Ectodermal cell (in vitro differentiated cells): ENCODE data around the gene ATP1A4.

ENCODE experiments used
- H3K27ac ChIP-seq: 2 replicates; pipeline ENCODE4 v1.7.0; 2013; ENCODE audit warnings: mild to moderate bottlenecking, low read depth, low read length; ENCODE audit not compliant: insufficient read depth, poor library complexity, severe bottlenecking
- H3K27me3 ChIP-seq: 2 replicates; pipeline ENCODE4 v1.7.0; 2013; ENCODE audit warnings: mild to moderate bottlenecking, low read length; ENCODE audit not compliant: insufficient read depth, control insufficient read depth, poor library complexity, severe bottlenecking
- H3K36me3 ChIP-seq: one replicate; pipeline ENCODE4 v1.7.0; 2013; ENCODE audit warnings: low read length; ENCODE audit not compliant: control insufficient read depth, insufficient read depth
- H3K4me1 ChIP-seq: one replicate; pipeline ENCODE4 v1.7.0; 2013; ENCODE audit warnings: low read length; ENCODE audit not compliant: control insufficient read depth, insufficient read depth
- H3K4me3 ChIP-seq: 2 replicates; pipeline ENCODE4 v1.7.0; 2013; ENCODE audit warnings: low read depth, low read length, control low read depth; ENCODE audit not compliant: insufficient read depth
- H3K9me3 ChIP-seq: 2 replicates; pipeline ENCODE4 v1.7.0; 2013; ENCODE audit warnings: mild to moderate bottlenecking, low read length, moderate library complexity; ENCODE audit not compliant: control insufficient read depth
- WGBS, 2 experiments: methylation state at CpG; one replicate each; pipeline ENCODE4 v1.1.7; 2013; ENCODE audit warnings: missing lambda C conversion rate in 2 of 2; 5-methylcytosine and 5-hydroxymethylcytosine counted together

Gene ATP1A4

GRCh38 chr1:160143695-160144094 lies 7.7 kb upstream of the ATP1A4 start:
- H3K36me3 ChIP-seq: peaks cover 16% of the 10 kb centered on the region

GRCh38 chr1:160144921-160145320 lies 6.5 kb upstream of the ATP1A4 start:
- no peaks in the 10 kb centered on the region for H3K27me3 ChIP-seq
- H3K27ac ChIP-seq: no peak overlapping the region
- H3K36me3 ChIP-seq: peaks cover 6% of the 10 kb centered on the region
- no peaks in the 10 kb centered on the region for H3K9me3 ChIP-seq
- H3K4me3 ChIP-seq: no peak overlapping the region
- no peaks in the 10 kb centered on the region for H3K4me1 ChIP-seq
- WGBS, 2 experiments: 66 to 72% methylated on average over 4 of the region's 4 CpGs

More at GRCh38 chr1:160143695-160144094, 7.7 kb upstream of the ATP1A4 start:
- Histone ChIP-seq H3K27me3 (no peaks in the 10 kb centered on the region), H3K4me3 (no peak overlapping the region), H3K9me3 (no peaks in the 10 kb centered on the region), H3K4me1 (no peaks in the 10 kb centered on the region), H3K27ac (no peak overlapping the region)
- WGBS, 2 experiments: 63 to 67% methylated on average over 1 of the region's 1 CpG

- Histone ChIP-seq H3K36me3 (peaks cover 4% of the 10 kb centered on the region), H3K27ac (no peak overlapping the region), H3K4me1 (no peaks in the 10 kb centered on the region), H3K4me3 (no peak overlapping the region), H3K27me3 (no peaks in the 10 kb centered on the region), H3K9me3 (no peaks in the 10 kb centered on the region)
- WGBS, 2 experiments: 92 to 94% methylated on average over 13 to 14 of the region's 14 CpGs
These were observed 5.3 kb upstream of the ATP1A4 start for GRCh38 chr1:160146107-160146506.

GRCh38 chr1:160148121-160148520 lies 3.3 kb upstream of the ATP1A4 start:
- no peaks in the 10 kb centered on the region for H3K4me1 ChIP-seq
- H3K36me3 ChIP-seq: no peaks in the 10 kb centered on the region
- H3K27me3 ChIP-seq: no peaks in the 10 kb centered on the region
- no peak overlapping the region for H3K4me3 ChIP-seq
- no peak overlapping the region for H3K27ac ChIP-seq
- no peaks in the 10 kb centered on the region for H3K9me3 ChIP-seq
- WGBS, 2 experiments: 92 to 94% methylated on average over 3 of the region's 3 CpGs

GRCh38 chr1:160149233-160149632 lies 2.2 kb upstream of the ATP1A4 start:
- Histone ChIP-seq H3K4me1 (no peaks in the 10 kb centered on the region), H3K36me3 (no peaks in the 10 kb centered on the region), H3K27ac (no peak overlapping the region), H3K4me3 (no peak overlapping the region), H3K27me3 (no peaks in the 10 kb centered on the region), H3K9me3 (no peaks in the 10 kb centered on the region)

- Histone ChIP-seq H3K4me3 (no peak overlapping the region), H3K4me1 (no peaks in the 10 kb centered on the region), H3K27ac (no peak overlapping the region), H3K9me3 (no peaks in the 10 kb centered on the region), H3K27me3 (no peaks in the 10 kb centered on the region), H3K36me3 (no peaks in the 10 kb centered on the region)
- 90 to 100% methylated on average over 2 of the region's 2 CpGs for WGBS, 2 experiments
These were observed 1.7 kb upstream of the ATP1A4 start for GRCh38 chr1:160149716-160150115.

GRCh38 chr1:160154790-160155189 lies 3.4 kb downstream of the ATP1A4 start:
- no peaks in the 10 kb centered on the region for H3K4me1 ChIP-seq
- H3K4me3 ChIP-seq: no peak overlapping the region
- no peak overlapping the region for H3K27ac ChIP-seq
- no peaks in the 10 kb centered on the region for H3K27me3 ChIP-seq
- WGBS, 2 experiments: 90 to 93% methylated on average over 3 of the region's 3 CpGs
- no peaks in the 10 kb centered on the region for H3K9me3 ChIP-seq
- no peaks in the 10 kb centered on the region for H3K36me3 ChIP-seq

- Histone ChIP-seq H3K4me3 (no peak overlapping the region), H3K4me1 (no peaks in the 10 kb centered on the region), H3K9me3 (no peaks in the 10 kb centered on the region), H3K27me3 (no peaks in the 10 kb centered on the region), H3K36me3 (no peaks in the 10 kb centered on the region), H3K27ac (no peak overlapping the region)
- 90 to 95% methylated on average over 5 of the region's 5 CpGs for WGBS, 2 experiments
These were observed 5.0 kb downstream of the ATP1A4 start for GRCh38 chr1:160156361-160156760.

GRCh38 chr1:160157174-160157573 lies 5.8 kb downstream of the ATP1A4 start:
- Histone ChIP-seq H3K9me3 (no peaks in the 10 kb centered on the region), H3K27ac (no peak overlapping the region), H3K4me1 (no peaks in the 10 kb centered on the region), H3K27me3 (no peaks in the 10 kb centered on the region), H3K4me3 (no peak overlapping the region), H3K36me3 (no peaks in the 10 kb centered on the region)
- 80 to 95% methylated on average over 2 to 4 of the region's 4 CpGs for WGBS, 2 experiments

GRCh38 chr1:160158031-160158430 lies 6.6 kb downstream of the ATP1A4 start:
- Histone ChIP-seq H3K36me3 (no peaks in the 10 kb centered on the region), H3K27me3 (no peaks in the 10 kb centered on the region), H3K4me1 (no peaks in the 10 kb centered on the region), H3K4me3 (no peak overlapping the region), H3K9me3 (no peaks in the 10 kb centered on the region), H3K27ac (no peak overlapping the region)
- 81% methylated on average over 3 of the region's 3 CpGs for WGBS, 2 experiments

GRCh38 chr1:160158534-160158933 lies 7.1 kb downstream of the ATP1A4 start:
- 95% methylated on average over 4 of the region's 4 CpGs for WGBS, 2 experiments
- Histone ChIP-seq H3K9me3 (no peaks in the 10 kb centered on the region), H3K4me1 (no peaks in the 10 kb centered on the region), H3K4me3 (no peak overlapping the region), H3K27me3 (no peaks in the 10 kb centered on the region), H3K27ac (no peak overlapping the region), H3K36me3 (no peaks in the 10 kb centered on the region)
